ENCODE measurements around the gene RPL12. TPM values are rescaled to one million over a fixed set of nuclear protein-coding genes. Genes with fewer than 3 reads are reported as not detected.
A peak's percentile ranks its signal among the peaks of the same experiment; 100 is the strongest.

RPL12 gene
- total RNA-seq, 2 experiments from 2014 or later: 1,186 to 1,386 TPM

DNA sequence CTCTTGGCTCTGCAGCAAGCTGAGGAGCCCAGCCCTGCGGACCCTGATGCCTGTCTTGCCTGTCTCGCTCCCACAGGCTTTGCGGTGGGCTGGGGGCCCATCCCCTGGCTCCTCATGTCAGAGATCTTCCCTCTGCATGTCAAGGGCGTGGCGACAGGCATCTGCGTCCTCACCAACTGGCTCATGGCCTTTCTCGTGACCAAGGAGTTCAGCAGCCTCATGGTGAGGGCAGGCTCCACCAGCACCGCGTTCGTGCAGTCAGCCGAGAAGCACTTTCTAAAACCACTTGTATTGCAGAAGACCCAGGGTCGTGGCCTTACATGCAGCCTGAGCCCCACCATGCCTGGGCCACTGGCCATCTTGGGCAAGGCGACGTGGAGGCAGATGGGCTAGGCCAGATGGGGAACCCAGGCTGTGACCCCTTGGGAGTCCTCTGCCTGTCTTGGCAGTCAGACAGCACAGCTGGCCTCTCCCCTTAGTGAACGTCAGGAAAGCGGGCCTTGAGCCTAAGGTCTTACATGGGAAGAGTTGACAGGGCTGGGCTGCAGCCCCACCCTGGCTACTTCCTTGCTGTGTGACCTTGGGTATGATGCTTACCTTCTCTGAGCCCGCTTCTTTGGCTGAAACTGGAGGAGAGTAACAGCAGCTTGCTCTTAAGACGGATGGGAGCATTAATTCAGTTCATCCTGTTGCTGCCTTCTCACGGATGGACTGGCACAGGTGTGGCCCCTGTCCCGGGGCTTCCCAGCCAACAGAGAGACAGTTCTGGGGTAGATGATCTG is 45.7 kb downstream of the RPL12 start:
- Mint-ChIP-seq H3K4me1 (no peaks in the 10 kb centered on the region), H3K9me3 (no peaks in the 10 kb centered on the region), H3K27me3 (peaks cover 15% of the 10 kb centered on the region), H3K27ac (no peak overlapping the region), H3K4me3 (no peak overlapping the region), H3K36me3 (ENCODE audit: low read depth) (no peaks in the 10 kb centered on the region)
- no peak for DNase-seq
- ChIA-PET CTCF (interaction anchor here (1.4 kb wide), 1 partner anchor 8 kb away, joined by 4 read pairs; the partner anchor contains the start of gene SLC2A8), POLR2A (no interaction called here)

DNA sequence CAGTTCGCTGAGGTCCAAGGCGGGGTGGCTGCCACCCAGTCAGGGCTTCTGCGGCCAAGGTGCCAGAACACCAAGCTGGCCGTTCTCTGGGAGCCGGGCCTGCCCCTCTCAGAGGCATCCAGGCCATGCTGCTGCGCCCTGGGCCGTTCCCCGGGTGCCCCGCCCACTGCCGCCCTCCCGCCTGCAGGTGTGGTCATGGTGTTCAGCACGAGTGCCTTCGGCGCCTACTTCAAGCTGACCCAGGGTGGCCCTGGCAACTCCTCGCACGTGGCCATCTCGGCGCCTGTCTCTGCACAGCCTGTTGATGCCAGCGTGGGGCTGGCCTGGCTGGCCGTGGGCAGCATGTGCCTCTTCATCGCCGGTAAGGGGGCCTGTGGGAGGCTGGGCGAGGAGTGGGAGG is 46.6 kb downstream of the RPL12 start:
- Mint-ChIP-seq H3K9me3 (no peaks in the 10 kb centered on the region), H3K4me3 (no peak overlapping the region), H3K27ac (no peak overlapping the region), H3K4me1 (no peaks in the 10 kb centered on the region), H3K27me3 (peaks cover 20% of the 10 kb centered on the region), H3K36me3 (ENCODE audit: low read depth) (no peaks in the 10 kb centered on the region)
- CTCF ChIA-PET: no interaction called here
- DNase-seq: no peak
- POLR2A ChIA-PET: no interaction called here

DNA sequence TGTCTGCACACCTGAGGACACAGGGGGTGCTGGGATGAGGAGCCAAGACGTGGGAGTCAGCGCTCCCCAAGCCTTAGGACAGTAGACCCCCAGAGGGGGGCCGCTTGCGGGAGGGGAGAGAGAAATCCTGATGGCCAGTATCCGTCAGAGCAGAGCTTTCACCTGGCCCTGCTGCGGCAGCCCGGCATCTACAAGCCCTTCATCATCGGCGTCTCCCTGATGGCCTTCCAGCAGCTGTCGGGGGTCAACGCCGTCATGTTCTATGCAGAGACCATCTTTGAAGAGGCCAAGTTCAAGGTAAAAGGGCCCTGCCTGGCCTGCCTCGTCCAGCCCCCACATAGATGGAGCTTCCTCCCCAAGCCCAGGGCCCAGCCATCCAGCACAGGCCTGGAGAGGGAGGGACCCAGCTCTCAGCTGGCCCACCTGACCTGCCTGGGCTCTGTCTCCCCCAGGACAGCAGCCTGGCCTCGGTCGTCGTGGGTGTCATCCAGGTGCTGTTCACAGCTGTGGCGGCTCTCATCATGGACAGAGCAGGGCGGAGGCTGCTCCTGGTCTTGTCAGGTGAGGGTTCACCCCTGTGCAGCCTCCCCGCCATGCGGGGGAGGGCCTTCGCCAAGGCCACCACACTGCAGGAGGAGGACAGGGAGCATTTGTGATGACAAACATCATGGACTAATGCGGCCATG is 47.6 kb downstream of the RPL12 start:
- Mint-ChIP-seq H3K36me3 (ENCODE audit: low read depth) (no peaks in the 10 kb centered on the region), H3K27me3 (peaks cover 27% of the 10 kb centered on the region), H3K4me1 (no peaks in the 10 kb centered on the region), H3K4me3 (no peak overlapping the region), H3K27ac (no peak overlapping the region), H3K9me3 (no peaks in the 10 kb centered on the region)
- ChIA-PET POLR2A (no interaction called here), CTCF (no interaction called here)
- no peak for DNase-seq

DNA sequence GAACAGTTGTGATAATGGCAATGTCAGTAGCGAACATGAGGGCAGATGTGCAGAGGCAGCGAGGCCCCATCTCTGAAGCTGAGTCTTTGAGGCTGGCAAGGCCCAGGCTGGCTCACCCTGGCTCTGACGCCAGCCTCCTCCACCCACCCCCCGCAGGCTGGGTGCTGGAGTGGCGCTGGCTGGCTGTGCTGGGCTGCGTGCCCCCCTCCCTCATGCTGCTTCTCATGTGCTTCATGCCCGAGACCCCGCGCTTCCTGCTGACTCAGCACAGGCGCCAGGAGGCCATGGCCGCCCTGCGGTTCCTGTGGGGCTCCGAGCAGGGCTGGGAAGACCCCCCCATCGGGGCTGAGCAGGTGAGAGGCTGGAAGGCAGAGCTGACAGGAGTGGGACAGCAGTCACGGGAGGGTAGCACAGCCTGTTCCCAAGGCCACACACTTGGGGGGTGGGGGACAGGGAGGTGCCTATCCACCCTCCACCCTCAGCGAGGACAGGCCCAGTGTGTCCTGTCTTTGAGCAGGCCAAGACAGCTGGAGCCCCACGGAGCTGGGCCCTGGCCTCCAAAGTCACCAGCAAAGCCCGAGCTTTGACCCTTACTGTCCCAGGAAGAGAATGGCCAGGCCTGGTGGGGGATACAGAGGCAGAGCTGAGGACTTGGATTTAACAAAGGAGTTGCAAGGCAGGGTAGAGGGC is 48.7 kb downstream of the RPL12 start:
- POLR2A ChIA-PET: no interaction called here
- Mint-ChIP-seq H3K4me3 (no peak overlapping the region), H3K27me3 (peaks cover 32% of the 10 kb centered on the region), H3K36me3 (ENCODE audit: low read depth) (no peaks in the 10 kb centered on the region), H3K9me3 (no peaks in the 10 kb centered on the region), H3K4me1 (peaks cover 6% of the 10 kb centered on the region), H3K27ac (no peak overlapping the region)
- CTCF ChIA-PET: no interaction called here
- no peak for DNase-seq

DNA sequence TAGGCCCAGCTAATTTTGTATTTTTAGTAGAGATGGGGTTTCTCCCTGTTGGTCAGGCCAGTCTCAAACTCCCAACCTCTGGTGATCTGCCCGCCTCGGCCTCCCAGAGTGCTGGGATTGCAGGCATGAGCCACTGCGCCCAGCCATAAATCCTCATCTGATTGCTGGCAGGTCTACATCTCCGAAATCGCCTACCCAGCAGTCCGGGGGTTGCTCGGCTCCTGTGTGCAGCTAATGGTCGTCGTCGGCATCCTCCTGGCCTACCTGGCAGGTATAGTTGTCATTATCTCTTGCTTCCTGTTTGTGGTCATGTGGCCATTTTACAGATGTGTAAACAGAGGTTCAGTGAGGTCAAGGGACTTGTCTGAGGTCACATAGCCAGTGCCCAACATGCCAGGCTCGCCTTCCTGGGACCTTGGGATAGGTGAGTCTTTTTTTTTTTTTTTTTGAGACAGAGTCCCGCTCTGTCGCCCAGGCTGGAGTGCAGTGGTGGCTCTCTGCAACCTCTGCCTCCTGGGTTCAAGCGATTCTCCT is 51.4 kb downstream of the RPL12 start:
- Mint-ChIP-seq H3K27ac (no peak overlapping the region), H3K9me3 (no peaks in the 10 kb centered on the region), H3K4me3 (no peak overlapping the region), H3K27me3 (peaks cover 47% of the 10 kb centered on the region), H3K4me1 (peaks cover 14% of the 10 kb centered on the region), H3K36me3 (ENCODE audit: low read depth) (no peaks in the 10 kb centered on the region)
- ChIA-PET POLR2A (no interaction called here), CTCF (interaction anchor here (1.0 to 1.2 kb wide), 2 partner anchors 8 to 10 kb away, joined by 3 read pairs; no protein-coding TSS in a partner anchor)
- DNase-seq: no peak

DNA sequence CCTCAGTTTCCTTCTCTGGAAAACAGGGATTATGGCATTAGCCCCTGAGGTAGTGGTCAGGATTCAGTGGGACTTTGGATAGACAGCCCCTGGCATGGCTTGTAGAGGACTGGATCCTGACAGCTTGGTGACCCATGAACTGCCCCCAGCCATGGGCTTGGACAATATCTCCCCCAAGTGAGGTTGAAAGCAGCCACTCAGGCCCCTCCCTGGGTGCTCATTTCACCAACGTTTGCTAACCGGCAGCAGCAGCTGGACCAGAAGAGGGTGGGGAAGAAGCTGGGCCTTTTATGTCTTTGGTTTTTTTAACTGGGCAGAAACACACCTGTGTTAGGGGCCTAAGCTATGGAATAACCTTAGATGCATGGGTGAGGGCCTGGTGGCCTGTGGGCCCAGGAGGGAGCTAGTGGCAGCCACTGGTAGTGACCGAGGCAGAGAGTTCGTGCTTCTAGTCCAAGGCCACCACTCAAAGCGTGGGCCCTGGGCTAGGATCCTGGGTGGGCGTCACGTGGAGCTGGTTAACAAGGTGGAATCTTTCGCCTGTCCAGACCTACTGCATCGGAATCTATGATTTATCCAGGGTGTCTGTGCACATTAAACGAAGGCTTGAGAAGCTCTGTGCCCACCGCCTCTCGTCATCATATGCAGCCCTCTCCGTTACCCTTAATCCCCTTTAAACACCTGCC is 52.3 kb downstream of the RPL12 start:
- DNase-seq: no peak
- Mint-ChIP-seq H3K27ac (no peak overlapping the region), H3K27me3 (peaks cover 56% of the 10 kb centered on the region), H3K9me3 (no peaks in the 10 kb centered on the region), H3K4me3 (peak overlapping the region; percentile 68), H3K4me1 (peaks cover 14% of the 10 kb centered on the region), H3K36me3 (ENCODE audit: low read depth) (no peaks in the 10 kb centered on the region)
- ChIA-PET CTCF (interaction anchor here (0.5 to 1.5 kb wide), 5 partner anchors 8 to 48 kb away, joined by 3 to 4 read pairs (median 3); no protein-coding TSS in a partner anchor), POLR2A (no interaction called here)

DNA sequence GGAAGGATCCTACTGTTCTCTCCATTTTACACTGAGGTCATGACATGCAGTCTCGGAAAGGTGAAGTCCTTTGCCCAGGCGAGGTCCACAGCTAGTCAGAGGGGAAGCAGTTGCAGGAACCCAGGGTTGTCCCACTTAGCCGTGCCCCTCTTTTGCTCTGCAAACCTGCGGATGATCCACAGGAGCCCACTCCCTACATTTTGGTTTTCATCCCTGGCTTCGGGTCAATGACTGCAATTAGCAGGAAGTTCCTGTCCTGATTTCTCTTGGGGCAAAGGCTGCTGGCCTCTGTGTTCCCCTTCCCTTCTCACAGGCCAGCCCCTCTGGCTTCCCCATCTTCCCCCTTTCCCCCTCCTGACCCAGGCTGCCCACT is 52.9 kb downstream of the RPL12 start:
- DNase-seq: no peak
- H3K4me3 Mint-ChIP-seq: peak overlapping the region; percentile 68
- H3K27me3 Mint-ChIP-seq: peaks cover 60% of the 10 kb centered on the region
- ChIA-PET CTCF (interaction anchor here (0.5 to 1.5 kb wide), 6 partner anchors 9 to 49 kb away, joined by 3 to 4 read pairs (median 3); no protein-coding TSS in a partner anchor), POLR2A (no interaction called here)
- H3K27ac Mint-ChIP-seq: peak overlapping the region; percentile 33
- H3K36me3 Mint-ChIP-seq (ENCODE audit: low read depth): no peaks in the 10 kb centered on the region
- H3K9me3 Mint-ChIP-seq: no peaks in the 10 kb centered on the region
- H3K4me1 Mint-ChIP-seq: peaks cover 14% of the 10 kb centered on the region

Other genes with a start within 250 kb of the RPL12 start
- gene GARNL3, start 186.6 kb downstream of the RPL12 start, total RNA-seq: 1 to 10 TPM; 1.6 to 2.0 TPM
- gene SLC2A8, start 54.2 kb downstream of the RPL12 start, total RNA-seq: 1 to 10 TPM; 4.3 to 4.6 TPM
- gene ZNF79, start 27.0 kb downstream of the RPL12 start, total RNA-seq: 10 to 100 TPM; 13.1 to 13.2 TPM
- gene LRSAM1, start 104 bp upstream of the RPL12 start, total RNA-seq: 10 to 100 TPM; 13.3 to 13.6 TPM
- 10 to 100 TPM; 12.1 to 17.7 TPM for gene STXBP1, start 160.9 kb upstream of the RPL12 start, total RNA-seq